Left lung (tissue), 10 donors: ENCODE measurements around the gene CSNK1D. TPM values are rescaled to one million over a fixed set of nuclear protein-coding genes. Genes with fewer than 3 reads are reported as not detected.
"Not testable (repeated sequence)": the region's sequence is repeated elsewhere in the genome, so short reads cannot be mapped to it uniquely, and the experiment has no call there.

ENCODE experiments used
- ATAC-seq: fragments of 200-7000 bp; cut with Tn5 transposase; one replicate; pipeline ENCODE4 v1.9.1; 2020; ENCODE audit warnings: moderate library complexity
- DNase-seq, 4 donors: peaks; one replicate each; pipeline ENCODE4 v3.0.0-alpha.2; 2013 to 2020
- H3K27ac ChIP-seq, 2 donors: fragments of 200-600 bp; sonication (generic) in 1 of 2; one replicate each; pipeline versions ENCODE4 v1.5.0 to v1.8.0; 2020 to 2021
- H3K27me3 ChIP-seq, 2 donors: fragments of 200-600 bp; sonication (generic) in 1 of 2; one replicate each; pipeline versions ENCODE4 v1.5.0 to v1.8.0; 2020 to 2021
- H3K36me3 ChIP-seq, 2 donors: fragments of 200-600 bp; sonication (generic) in 1 of 2; one replicate each; pipeline versions ENCODE4 v1.5.0 to v1.8.0; 2020 to 2021
- H3K4me1 ChIP-seq, 2 donors: fragments of 200-600 bp; one replicate each; pipeline ENCODE4 v1.8.0; 2021
- H3K4me3 ChIP-seq, 2 donors: fragments of 200-600 bp; sonication (generic) in 1 of 2; one replicate each; pipeline versions ENCODE4 v1.5.0 to v1.8.0; 2020 to 2021; ENCODE audit warnings: mild to moderate bottlenecking in 1 of 2
- H3K9me3 ChIP-seq, 2 donors: fragments of 200-600 bp; sonication (generic) in 1 of 2; one replicate each; pipeline versions ENCODE4 v1.5.0 to v1.8.0; 2020 to 2021
- CTCF ChIP-seq, 2 donors: fragments of 200-600 bp; sonication (generic) in 1 of 2; IDR thresholded peaks; one replicate each; pipeline versions ENCODE4 v1.5.0 to v1.8.0; 2021; ENCODE audit warnings: antibody characterized with exemption in 2 of 2
- intact Hi-C, 2 donors: fragments of 100-400 bp; cut with DNase I; formaldehyde crosslinking; loops; one replicate each; pipeline versions ENCODE4 v1.11.2 to v1.14.2; 2022
- polyA plus RNA-seq, 6 donors: library from polyadenylated mRNA; unstranded; fragments of 120-200 nt; gene quantifications; one replicate each; pipeline ENCODE4 v1.2.1, GENCODE V29; 2013; ENCODE audit not compliant: insufficient read length in 6 of 6
- total RNA-seq, 2 donors: library from RNA; stranded (reverse); fragmentation: NEBNext Ultra II Directional; extraction: Animal tissue kit (Norgen Biotek cat#: 25700); gene quantifications; one replicate each; pipeline ENCODE4 v1.2.1, GENCODE V29; 2021
- donor health status: DM: no; HTN: yes; CAD: no.
- donor health status: DM: no; HTN: no; CAD: no.

The CSNK1D gene
- total and polyA plus RNA-seq, 8 donors: 101 to 160 (median 122) TPM

- ATAC-seq (no peak), DNase-seq (peak in 1 of 4 donors; percentile 13)
- Histone ChIP-seq H3K4me1 (no peaks in the 10 kb centered on the region), H3K27me3 (no peaks in the 10 kb centered on the region), H3K9me3 (no peaks in the 10 kb centered on the region), H3K36me3 (peaks cover 6 to 82% of the 10 kb centered on the region in 2 donors), H3K27ac (no peak overlapping the region), H3K4me3 (no peak overlapping the region)
- TF ChIP-seq CTCF (IDR thresholded peaks at IDR 0.05): no peak
- intact Hi-C loops: no loop called here
These were observed 17.1 kb downstream of the CSNK1D start for GRCh38 chr17:82256242-82256885.

- Histone ChIP-seq H3K27me3 (no peaks in the 10 kb centered on the region), H3K27ac (no peak overlapping the region), H3K4me3 (no peak overlapping the region), H3K9me3 (no peaks in the 10 kb centered on the region), H3K4me1 (no peaks in the 10 kb centered on the region), H3K36me3 (peaks cover 10 to 82% of the 10 kb centered on the region in 2 donors)
- ATAC-seq: no peak
- peak in 1 of 4 donors; percentile 4 for DNase-seq
- intact Hi-C loops: no loop called here
- TF ChIP-seq CTCF (IDR thresholded peaks at IDR 0.05): no peak
These were observed 18.0 kb downstream of the CSNK1D start for GRCh38 chr17:82255402-82255972.

- H3K27me3 ChIP-seq, H3K27ac ChIP-seq, ATAC-seq, H3K4me3 ChIP-seq, intact Hi-C loops, H3K4me1 ChIP-seq, H3K9me3 ChIP-seq: not testable (repeated sequence)
- peaks cover 10 to 88% of the 10 kb centered on the region in 2 donors for H3K36me3 ChIP-seq
- DNase-seq: peak in 1 of 4 donors; percentile 16
These were observed 18.8 kb downstream of the CSNK1D start for GRCh38 chr17:82254746-82255145.

- H3K27ac ChIP-seq, H3K27me3 ChIP-seq, H3K4me1 ChIP-seq, ATAC-seq, DNase-seq, intact Hi-C loops, H3K9me3 ChIP-seq, H3K4me3 ChIP-seq: not testable (repeated sequence)
- H3K36me3 ChIP-seq: peaks cover 10 to 88% of the 10 kb centered on the region in 2 donors
These were observed 19.4 kb downstream of the CSNK1D start for GRCh38 chr17:82254096-82254495.

GRCh38 chr17:82253179-82253544 lies 20.3 kb downstream of the CSNK1D start:
- H3K27ac ChIP-seq: no peak overlapping the region
- peaks cover 10 to 88% of the 10 kb centered on the region in 2 donors for H3K36me3 ChIP-seq
- H3K4me3 ChIP-seq: no peak overlapping the region
- peak in 1 of 4 donors; percentile 27 for DNase-seq
- intact Hi-C loops: no loop called here
- H3K4me1 ChIP-seq: peaks cover 0 to 2% of the 10 kb centered on the region in 2 donors
- ATAC-seq: no peak
- no peaks in the 10 kb centered on the region for H3K27me3 ChIP-seq
- TF ChIP-seq CTCF (IDR thresholded peaks at IDR 0.05): no peak
- H3K9me3 ChIP-seq: no peaks in the 10 kb centered on the region

- H3K36me3 ChIP-seq: peaks cover 10 to 88% of the 10 kb centered on the region in 2 donors
These were observed 20.9 kb downstream of the CSNK1D start for GRCh38 chr17:82252511-82253178.

More at GRCh38 chr17:82252511-82253178, 20.9 kb downstream of the CSNK1D start:
- intact Hi-C loops: no loop called here
- H3K4me3 ChIP-seq: no peak overlapping the region
- no peak for TF ChIP-seq CTCF (IDR thresholded peaks at IDR 0.05)
- H3K4me1 ChIP-seq: peaks cover 0 to 7% of the 10 kb centered on the region in 2 donors
- H3K9me3 ChIP-seq: no peaks in the 10 kb centered on the region
- H3K27me3 ChIP-seq: no peaks in the 10 kb centered on the region
- ATAC-seq (no peak), DNase-seq (peak in 1 of 4 donors; percentile 78)
- no peak overlapping the region for H3K27ac ChIP-seq
